Hematopoietic multipotent progenitor cell treated with erythropoietin and hydrocortisone succinate and interleukin-3 and kit ligand, for 6 days (in vitro differentiated cells): ENCODE measurements around the gene RNASE13.

Experiments used
- DNase-seq: peaks from one replicate; pipeline ENCODE4 v3.0.0-alpha.2; 2015

Gene RNASE13

GRCh38 chr14:21063479-21063878 lies 28.9 kb upstream of the RNASE13 start:
- DNase-seq, result no peak

- DNase-seq, result no peak
Measured at GRCh38 chr14:21061347-21061668, 26.7 kb upstream of the RNASE13 start.

GRCh38 chr14:21060614-21061346 lies 26.2 kb upstream of the RNASE13 start:
- no peak for DNase-seq

- DNase-seq, result no peak
Measured at GRCh38 chr14:21059842-21060613, 25.4 kb upstream of the RNASE13 start.

- DNase-seq, result no peak
Measured at GRCh38 chr14:21058903-21059302, 24.3 kb upstream of the RNASE13 start.

GRCh38 chr14:21057803-21058675 lies 23.4 kb upstream of the RNASE13 start, which contains the start of gene RNASE8:
Gene RNASE8 (plus strand): TSS chr14:21057822. CDS start chr14:21057893, 71 bp downstream.
- peak; percentile 36 for DNase-seq

- no peak for DNase-seq
Measured at GRCh38 chr14:21056520-21057163, 22.0 kb upstream of the RNASE13 start.

DNA sequence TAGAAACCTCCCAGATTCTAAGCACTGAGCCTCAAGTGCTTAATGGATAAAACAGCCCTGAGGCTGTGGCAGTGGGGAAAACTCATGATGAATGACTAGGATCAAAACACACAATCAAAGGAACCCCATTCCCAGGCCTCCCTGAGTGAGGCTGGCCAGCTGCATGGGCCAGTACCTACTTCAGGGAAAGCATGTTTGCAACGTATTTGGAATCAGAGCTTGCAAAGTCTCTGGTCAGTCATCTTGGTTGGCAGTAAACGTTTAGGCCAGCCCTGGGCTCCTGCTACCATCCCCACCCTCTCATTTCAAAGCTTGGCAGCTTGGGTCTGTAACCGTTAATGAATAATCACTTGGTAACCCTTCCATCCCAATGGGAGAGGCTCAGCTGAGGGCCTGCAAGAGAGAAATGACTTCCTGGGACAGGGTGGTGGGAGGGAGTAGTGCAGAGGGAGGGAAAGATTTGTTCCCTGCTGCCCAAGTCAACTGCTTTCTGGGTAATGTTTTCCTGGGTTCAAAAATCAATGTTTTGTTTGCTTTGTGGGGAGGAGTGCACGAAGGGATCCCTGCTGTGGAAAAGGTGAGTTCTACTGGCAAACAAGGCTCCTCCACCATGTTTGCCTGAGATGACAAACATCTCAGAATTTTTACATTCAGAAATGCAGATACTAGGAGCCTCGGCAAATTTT lies 21.0 kb upstream of the RNASE13 start:
- no peak for DNase-seq

GRCh38 chr14:21054768-21055145 lies 20.1 kb upstream of the RNASE13 start:
- no peak for DNase-seq

DNA sequence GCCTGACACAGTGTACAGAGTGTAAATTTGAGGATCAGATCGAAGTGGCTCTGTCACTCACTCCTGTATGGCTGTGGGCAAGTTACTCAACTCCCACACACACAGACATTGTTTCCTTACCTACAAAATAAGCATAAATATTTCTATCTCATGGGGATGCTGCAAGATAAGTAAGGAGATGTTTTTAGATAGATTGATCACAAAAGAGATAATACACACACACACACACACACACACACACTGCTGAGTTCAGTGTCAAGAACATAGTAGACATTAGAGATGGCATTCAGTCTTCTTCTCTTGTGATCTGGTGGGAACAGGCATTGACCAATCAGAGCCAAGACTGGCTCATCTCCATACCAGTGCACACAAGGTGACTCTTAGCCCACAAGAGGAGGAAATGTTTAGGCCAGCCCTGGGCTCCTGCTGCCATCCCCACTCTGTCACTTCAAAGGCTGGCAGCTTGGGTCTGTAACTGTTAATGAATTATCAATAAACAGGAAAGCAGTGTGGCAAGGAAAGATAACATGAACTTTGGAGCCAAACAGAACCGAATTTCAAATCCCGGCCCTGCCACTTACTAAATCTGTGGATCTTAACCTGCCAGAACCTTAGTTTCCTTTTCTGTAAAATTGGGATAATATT lies 19.6 kb upstream of the RNASE13 start:
- no peak for DNase-seq

DNA sequence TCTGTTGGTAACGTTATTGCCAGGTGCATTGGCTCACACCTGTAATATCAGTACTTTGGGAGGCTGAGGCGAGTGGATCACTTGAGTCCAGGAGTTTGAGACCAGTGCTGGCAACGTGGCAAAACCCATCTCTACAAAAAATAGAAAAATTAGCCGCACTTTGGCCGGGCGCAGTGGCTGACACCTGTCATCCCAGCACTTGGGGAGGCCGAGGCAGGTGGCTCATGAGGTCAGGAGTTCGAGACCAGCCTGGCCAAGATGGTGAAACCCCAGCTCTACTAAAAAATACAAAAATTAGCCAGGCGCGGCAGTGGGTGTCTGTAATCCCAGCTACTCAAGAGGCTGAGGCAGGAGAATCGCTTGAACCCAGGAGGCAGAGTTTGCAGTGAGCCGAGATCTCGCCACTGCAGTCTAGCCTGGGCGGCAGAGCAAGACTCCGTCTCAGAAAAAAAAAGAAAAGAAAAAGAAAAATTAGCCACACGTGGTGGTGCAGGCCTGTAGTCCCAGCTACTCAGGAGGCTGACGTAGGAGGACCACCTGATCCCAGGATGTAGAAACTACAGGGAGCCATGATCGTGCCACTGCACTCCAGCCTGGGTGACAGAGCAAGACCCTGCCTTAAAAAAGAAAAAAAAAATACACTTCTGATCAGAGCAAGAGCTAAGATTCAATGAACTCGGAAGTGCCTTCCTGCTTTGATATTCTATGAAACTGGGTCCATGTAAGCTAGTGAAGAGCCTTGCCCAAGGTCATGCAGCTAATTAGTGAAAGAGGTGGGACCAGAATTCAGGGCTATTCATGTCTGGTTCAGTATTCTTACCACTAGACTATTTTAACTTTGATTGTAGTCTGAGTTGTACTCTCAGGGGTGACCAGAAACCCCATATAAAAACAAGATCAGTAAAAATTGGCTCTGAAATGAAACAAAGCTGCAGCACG lies 18.8 kb upstream of the RNASE13 start:
- no peak for DNase-seq

DNA sequence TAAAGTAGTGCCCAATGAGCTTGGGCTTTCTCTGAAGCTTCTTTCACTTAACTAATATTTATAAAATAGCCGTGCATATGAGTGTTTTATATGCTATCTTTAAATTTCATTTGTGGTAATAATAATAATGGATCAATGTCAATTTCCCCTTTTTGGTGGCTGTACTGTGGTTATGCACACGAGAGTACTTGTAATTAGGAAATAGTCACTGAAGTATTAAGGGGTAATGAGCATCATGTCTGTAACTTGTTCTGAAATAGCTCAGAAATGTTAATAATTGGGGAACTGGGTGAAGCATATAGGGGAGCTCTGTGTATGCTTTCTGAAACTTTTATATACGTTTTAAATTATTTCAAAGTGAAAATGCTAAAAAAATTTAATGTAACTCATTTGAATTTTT lies 16.0 kb upstream of the RNASE13 start:
- no peak for DNase-seq

DNA sequence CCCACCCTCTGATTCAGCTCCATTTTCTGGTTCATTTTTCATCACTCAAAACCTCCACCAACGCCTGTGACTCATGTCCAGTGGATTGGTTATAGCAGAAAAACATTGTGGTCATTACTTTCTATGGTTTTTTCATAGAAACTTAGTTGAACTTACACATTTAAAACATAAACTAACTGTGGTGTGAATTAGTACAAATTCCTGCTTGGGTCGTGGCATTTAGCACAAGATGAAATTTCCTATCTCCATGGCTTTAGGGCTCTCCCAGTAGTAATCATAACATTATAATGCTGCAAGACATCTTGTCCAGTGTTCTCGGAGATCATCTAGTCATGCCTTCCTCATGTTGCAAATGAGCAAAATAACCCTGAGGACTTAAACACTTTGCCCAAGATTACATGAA lies 14.7 kb upstream of the RNASE13 start:
- DNase-seq, result no peak

GRCh38 chr14:21048638-21049037 lies 14.0 kb upstream of the RNASE13 start:
- no peak for DNase-seq

- no peak for DNase-seq
Measured at GRCh38 chr14:21047378-21047781, 12.8 kb upstream of the RNASE13 start.

DNA sequence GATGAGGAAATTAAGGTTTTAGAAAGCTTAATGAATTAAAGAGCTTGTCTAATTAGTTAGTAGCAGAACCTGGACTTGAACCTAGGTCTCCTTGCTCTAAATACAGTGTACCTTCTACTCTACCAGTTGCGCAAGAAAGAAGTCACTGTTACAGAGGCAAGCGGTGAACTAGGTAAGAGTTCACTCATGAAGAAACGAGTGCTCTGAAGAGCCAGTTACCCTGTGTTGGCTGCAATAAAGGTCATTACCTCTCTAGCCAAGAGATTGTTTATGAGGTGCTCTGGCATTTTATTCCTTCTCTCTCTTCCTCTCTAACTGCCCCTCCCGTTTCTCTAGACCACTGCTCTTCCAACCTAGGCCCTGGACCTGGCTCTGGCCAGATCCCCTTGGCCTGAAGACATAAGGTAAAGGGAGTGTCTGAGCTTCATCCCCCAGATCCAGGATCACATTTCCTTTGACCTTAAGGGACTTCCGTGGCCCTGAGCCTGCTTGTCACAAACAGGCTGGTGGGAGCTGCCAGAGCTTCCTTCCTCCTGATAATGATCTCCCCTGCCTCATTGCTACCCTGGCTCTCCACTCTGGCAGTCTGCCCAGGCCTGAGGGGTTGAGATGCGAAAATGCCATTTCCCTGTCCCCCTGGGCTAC lies 9.5 kb upstream of the RNASE13 start:
- DNase-seq, result peak; percentile 86

DNA sequence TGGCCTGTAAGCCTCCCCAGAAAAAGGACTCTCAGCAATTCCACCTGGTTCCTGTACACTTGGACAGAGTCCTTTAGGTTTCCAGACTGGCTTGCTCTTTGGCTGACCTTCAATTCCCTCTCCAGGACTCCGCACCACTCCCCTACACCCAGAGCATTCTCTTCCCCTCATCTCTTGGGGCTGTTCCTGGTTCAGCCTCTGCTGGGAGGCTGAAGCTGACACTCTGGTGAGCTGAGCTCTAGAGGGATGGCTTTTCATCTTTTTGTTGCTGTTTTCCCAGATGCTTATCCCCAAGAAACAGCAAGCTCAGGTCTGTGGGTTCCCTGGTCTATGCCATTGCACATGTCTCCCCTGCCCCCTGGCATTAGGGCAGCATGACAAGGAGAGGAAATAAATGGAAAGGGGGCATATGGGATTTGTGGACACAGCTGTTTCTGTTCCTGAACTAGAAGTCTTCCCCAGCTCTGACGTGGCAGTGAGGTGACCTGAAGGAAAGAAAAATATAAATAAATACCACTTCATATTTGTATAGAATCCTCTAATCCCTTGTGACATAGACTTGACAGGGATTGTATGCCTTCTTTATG lies 8.9 kb upstream of the RNASE13 start:
- no peak for DNase-seq

GRCh38 chr14:21042918-21043317 lies 8.3 kb upstream of the RNASE13 start:
- no peak for DNase-seq

DNA sequence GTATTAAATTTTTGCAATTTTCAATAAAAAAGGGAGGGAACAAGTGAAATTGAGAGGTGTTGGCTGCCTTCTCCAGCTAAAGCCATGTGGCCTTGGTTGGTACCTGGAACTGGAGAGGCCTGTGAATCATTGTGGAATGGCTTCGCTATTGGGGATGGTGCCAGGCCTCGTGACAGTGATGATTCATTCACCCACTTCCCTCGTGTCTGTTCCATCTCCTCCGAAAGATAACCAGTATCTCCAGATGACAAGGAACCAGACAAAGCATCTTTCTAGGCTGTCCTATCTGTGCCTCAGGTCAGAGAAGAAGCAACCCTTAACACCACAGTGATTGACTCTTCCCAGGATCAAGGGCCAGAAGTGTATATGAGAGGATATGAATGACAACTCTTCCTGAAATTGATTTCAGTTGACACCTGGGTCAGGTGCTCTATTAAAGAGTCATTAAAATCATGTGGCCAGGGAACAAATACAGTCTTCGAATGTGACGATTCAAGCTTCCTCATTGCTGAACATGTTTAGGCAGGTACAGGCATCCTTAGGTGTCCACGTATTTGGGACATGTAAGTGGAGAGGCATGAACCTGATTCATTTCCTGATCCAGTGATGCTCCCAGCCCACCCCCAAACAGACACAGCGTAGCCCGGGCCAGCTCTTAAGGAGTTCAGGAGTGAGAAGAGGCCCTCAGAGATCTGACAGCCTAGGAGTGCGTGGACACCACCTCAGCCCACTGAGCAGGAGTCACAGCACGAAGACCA lies 7.2 kb upstream of the RNASE13 start, which contains the start of gene RNASE7:
RNASE7 (plus strand) TSS at position 687 of the 758 bp plus-strand sequence. CDS start 631 bp downstream, outside the sequence.
- peak; percentile 42 for DNase-seq
